ENCODE data around the gene RNPEPL1. TPM values are rescaled to one million over a fixed set of nuclear protein-coding genes. Genes with fewer than 3 reads are reported as not detected.

Gene RNPEPL1
- polyA plus RNA-seq, 3 donors, result 15.4 to 100 (median 36.4) TPM

- Histone ChIP-seq H3K4me2 (replicated peaks; ENCODE audit: extremely low read depth, low read length, poor library complexity, severe bottlenecking) (no peak overlapping the region), H4K20me1 (ENCODE audit: insufficient read depth, low read length) (no peaks in the 10 kb centered on the region), H3K36me3 (replicated peaks in 1 of 2; ENCODE audit: control insufficient read depth in 1 of 2, insufficient read depth in 2 of 2, low read length in 2 of 2) (peaks cover 4 to 9% of the 10 kb centered on the region in 2 donors), H3K27ac (ENCODE audit: low read depth in 1 of 2, low read length in 2 of 2) (peak overlapping the region in 1 of 2 donors; percentile 96), H3K4me1 (ENCODE audit: control insufficient read depth in 1 of 2, insufficient read depth in 2 of 2, low read length in 2 of 2) (peaks cover 85 to 91% of the 10 kb centered on the region in 2 donors), H3K27me3 (ENCODE audit: control insufficient read depth in 2 of 2, insufficient read depth in 2 of 2, low read length in 2 of 2) (no peaks in the 10 kb centered on the region), H3K9ac (ENCODE audit: insufficient read depth, low read length, poor library complexity, severe bottlenecking) (no peak overlapping the region), H3K79me2 (ENCODE audit: insufficient read depth, low read length) (peaks cover 19% of the 10 kb centered on the region), H3K4me3 (replicated peaks in 1 of 3; ENCODE audit: low read depth in 2 of 3, low read length in 3 of 3) (no peak overlapping the region), H2AFZ (ENCODE audit: insufficient read depth, low read depth, low read length, poor library complexity, severe bottlenecking) (peak overlapping the region; percentile 57), H3K9me3 (replicated peaks in 1 of 2; ENCODE audit: control insufficient read depth in 1 of 2, insufficient read depth in 1 of 2, low read length in 2 of 2) (no peaks in the 10 kb centered on the region)
- intact Hi-C loops (cut with micrococcal nuclease), result loop anchor here (2.0 to 5.0 kb wide), 4 partner anchors 36 to 63 kb away; partner anchors contain the start of genes CAPN10 (in 2 of the 2) and DUSP28 (in 1 of the 2)
- Mint-ChIP-seq H3K9me3 (peaks cover 0 to 2% (median 0%) of the 10 kb centered on the region in 7 donors), H3K36me3 (peaks cover 5 to 16% of the 10 kb centered on the region in 2 donors), H3K4me3 (no peak overlapping the region), H3K4me1 (peaks cover 72% of the 10 kb centered on the region), H3K27me3 (ENCODE audit: low read depth in 3 of 3) (peaks cover 0 to 1% (median 0%) of the 10 kb centered on the region in 3 donors), H3K27ac (peak overlapping the region in 6 of 7 donors; percentile 13 to 96 (median 66))
- TF ChIP-seq, protein P1, sequence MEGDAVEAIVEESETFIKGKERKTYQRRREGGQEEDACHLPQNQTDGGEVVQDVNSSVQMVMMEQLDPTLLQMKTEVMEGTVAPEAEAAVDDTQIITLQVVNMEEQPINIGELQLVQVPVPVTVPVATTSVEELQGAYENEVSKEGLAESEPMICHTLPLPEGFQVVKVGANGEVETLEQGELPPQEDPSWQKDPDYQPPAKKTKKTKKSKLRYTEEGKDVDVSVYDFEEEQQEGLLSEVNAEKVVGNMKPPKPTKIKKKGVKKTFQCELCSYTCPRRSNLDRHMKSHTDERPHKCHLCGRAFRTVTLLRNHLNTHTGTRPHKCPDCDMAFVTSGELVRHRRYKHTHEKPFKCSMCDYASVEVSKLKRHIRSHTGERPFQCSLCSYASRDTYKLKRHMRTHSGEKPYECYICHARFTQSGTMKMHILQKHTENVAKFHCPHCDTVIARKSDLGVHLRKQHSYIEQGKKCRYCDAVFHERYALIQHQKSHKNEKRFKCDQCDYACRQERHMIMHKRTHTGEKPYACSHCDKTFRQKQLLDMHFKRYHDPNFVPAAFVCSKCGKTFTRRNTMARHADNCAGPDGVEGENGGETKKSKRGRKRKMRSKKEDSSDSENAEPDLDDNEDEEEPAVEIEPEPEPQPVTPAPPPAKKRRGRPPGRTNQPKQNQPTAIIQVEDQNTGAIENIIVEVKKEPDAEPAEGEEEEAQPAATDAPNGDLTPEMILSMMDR (IDR thresholded peaks at IDR 0.05), result no peak
- DNase-seq, result no peak
- 56% methylated on average over 7 of the region's 10 CpGs for WGBS (ENCODE audit: insufficient coverage)
Measured at GRCh38 chr2:240623531-240624010, 55.3 kb downstream of the RNPEPL1 start.

- peak overlapping the region; percentile 57 for H2AFZ ChIP-seq (ENCODE audit: insufficient read depth, low read depth, low read length, poor library complexity, severe bottlenecking)
- peak overlapping the region; percentile 88 for H3K4me2 ChIP-seq (replicated peaks; ENCODE audit: extremely low read depth, low read length, poor library complexity, severe bottlenecking)
- H3K4me3 ChIP-seq (replicated peaks in 1 of 3; ENCODE audit: low read depth in 2 of 3, low read length in 3 of 3), result peak overlapping the region in 1 of 3 experiments; percentile 82
- H3K27ac ChIP-seq (ENCODE audit: low read depth in 1 of 2, low read length in 2 of 2), result peak overlapping the region; percentile 96 to 99
- peak overlapping the region; percentile 77 to 90 for H3K4me3 Mint-ChIP-seq
- no peaks in the 10 kb centered on the region for H4K20me1 ChIP-seq (ENCODE audit: insufficient read depth, low read length)
- DNase-seq, result peak; percentile 27 to 75 (median 70)
- peaks cover 8 to 10% of the 10 kb centered on the region in 2 donors for H3K36me3 ChIP-seq (replicated peaks in 1 of 2; ENCODE audit: control insufficient read depth in 1 of 2, insufficient read depth in 2 of 2, low read length in 2 of 2)
- peaks cover 19% of the 10 kb centered on the region for H3K79me2 ChIP-seq (ENCODE audit: insufficient read depth, low read length)
- intact Hi-C loops (cut with micrococcal nuclease), result loop anchor here (2.0 to 5.0 kb wide), 3 partner anchors 37 to 63 kb away; partner anchors contain the start of genes CAPN10 (in 1 of the 2) and DUSP28 (in 1 of the 2)
- H3K4me1 Mint-ChIP-seq, result peaks cover 72% of the 10 kb centered on the region
- H3K9me3 Mint-ChIP-seq, result peaks cover 0 to 2% (median 0%) of the 10 kb centered on the region in 7 donors
- H3K4me1 ChIP-seq (ENCODE audit: control insufficient read depth in 1 of 2, insufficient read depth in 2 of 2, low read length in 2 of 2), result peaks cover 84 to 89% of the 10 kb centered on the region in 2 donors
- H3K27ac Mint-ChIP-seq, result peak overlapping the region; percentile 93 to 99 (median 97)
- H3K36me3 Mint-ChIP-seq, result peaks cover 7 to 16% of the 10 kb centered on the region in 2 donors
- H3K9ac ChIP-seq (ENCODE audit: insufficient read depth, low read length, poor library complexity, severe bottlenecking), result peak overlapping the region; percentile 87
- no peaks in the 10 kb centered on the region for H3K27me3 ChIP-seq (ENCODE audit: control insufficient read depth in 2 of 2, insufficient read depth in 2 of 2, low read length in 2 of 2)
- TF ChIP-seq, protein P1 (IDR thresholded peaks at IDR 0.05), result no peak
- no peaks in the 10 kb centered on the region for H3K9me3 ChIP-seq (replicated peaks in 1 of 2; ENCODE audit: control insufficient read depth in 1 of 2, insufficient read depth in 1 of 2, low read length in 2 of 2)
- WGBS (ENCODE audit: insufficient coverage), result 45% methylated on average over 15 of the region's 24 CpGs
- H3K27me3 Mint-ChIP-seq (ENCODE audit: low read depth in 3 of 3), result peaks cover 0 to 1% (median 0%) of the 10 kb centered on the region in 3 donors
Measured at GRCh38 chr2:240624011-240624949, 56.0 kb downstream of the RNPEPL1 start.

All from CD14-positive monocyte (primary cell).